Measurements from ENCODE around the gene DCLK1.
A peak's percentile ranks its signal among the peaks of the same experiment; 100 is the strongest.

DNA sequence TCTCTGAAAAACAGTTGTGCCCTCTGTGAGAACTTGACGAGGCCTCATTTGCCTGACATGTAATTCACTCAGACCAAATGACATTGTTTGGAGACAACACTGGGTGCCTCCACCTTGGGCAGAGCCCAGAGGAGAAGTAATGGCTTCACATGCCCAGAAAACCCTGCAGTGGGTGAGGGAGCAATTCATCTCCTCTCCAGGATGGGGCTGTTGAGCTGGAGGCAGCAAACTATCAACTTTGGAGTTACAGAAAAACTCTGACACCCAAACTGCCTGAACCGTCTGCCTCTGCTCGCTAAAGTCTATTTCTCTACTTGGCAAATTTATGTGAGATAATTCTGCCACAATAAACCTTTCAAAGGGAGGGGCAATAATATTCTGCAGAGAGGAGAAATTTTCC, 146.9 kb downstream of the DCLK1 start:
- TF ChIP-seq CTCF (conservative IDR thresholded peaks at IDR 0.05 in 1 of 2, IDR thresholded peaks at IDR 0.05 in 1 of 2; ENCODE audit: low read depth in 1 of 2, low read length in 2 of 2), result peak in 1 of 2 donors; percentile 3
- no peak for TF ChIP-seq EZH2 (IDR thresholded peaks at IDR 0.05; ENCODE audit: low read length, missing control alignments)
